IMR-90 (cell line): Measurements from ENCODE around the gene OBP2B. TPM values are rescaled to one million over a fixed set of nuclear protein-coding genes. Genes with fewer than 3 reads are reported as not detected.

Experiments used
- ATAC-seq: fragments of 200-7000 bp; cut with Tn5 transposase; 2 replicates; pipeline ENCODE4 v1.9.1; 2020; ENCODE audit warnings: low read depth, mild to moderate bottlenecking, moderate library complexity
- BruUV-seq: library from RNA; stranded (reverse); fragments of 400-500 nt; replicated peaks from 2 replicates; lab custom pipeline; 2021; lab: Mats Ljungman, UMichigan
- CTCF ChIA-PET: fragments of 300-600 bp; formaldehyde crosslinking; extraction: SDS; loops from one replicate; lab custom pipeline; 2021; ENCODE audit warnings: antibody characterized with exemption; lab: Yijun Ruan, JAX
- POLR2A ChIA-PET: fragments of 300-600 bp; sonication (Branson Sonifier 250); formaldehyde crosslinking; loops from one replicate; lab custom pipeline; 2022; ENCODE audit warnings: antibody characterized with exemption; ENCODE audit not compliant: unreplicated experiment; lab: Charles Lee
- DNase-seq: peaks from one replicate; pipeline ENCODE4 v3.0.0; 2013
- H2AFZ ChIP-seq: replicated peaks from 2 replicates; pipeline ENCODE3; 2013; ENCODE audit warnings: low read length, mild to moderate bottlenecking; ENCODE audit not compliant: poor library complexity
- H2AK5ac ChIP-seq: 2 replicates; pipeline ENCODE4 v1.6.1; 2013; ENCODE audit warnings: low read depth, low read length, inconsistent platforms
- H2AK9ac ChIP-seq: replicated peaks from 2 replicates; pipeline ENCODE3; 2013; ENCODE audit warnings: mild to moderate bottlenecking, low read depth, low read length, moderate library complexity; ENCODE audit not compliant: poor library complexity
- H2BK120ac ChIP-seq: 2 replicates; pipeline ENCODE4 v1.6.1; 2013; ENCODE audit warnings: low read depth, low read length, inconsistent platforms
- H2BK15ac ChIP-seq: 3 replicates; pipeline ENCODE4 v1.6.1; 2013; ENCODE audit warnings: low read depth, low read length, inconsistent platforms
- H2BK20ac ChIP-seq: 2 replicates; pipeline ENCODE4 v1.6.1; 2013; ENCODE audit warnings: low read depth, mild to moderate bottlenecking, inconsistent platforms, low read length, moderate library complexity
- H2BK5ac ChIP-seq: 2 replicates; pipeline ENCODE4 v1.6.1; 2013; ENCODE audit warnings: mild to moderate bottlenecking, low read depth, low read length, inconsistent platforms; ENCODE audit not compliant: poor library complexity, severe bottlenecking
- H3K14ac ChIP-seq: replicated peaks from 2 replicates; pipeline ENCODE4 v1.6.1; 2013; ENCODE audit warnings: low read depth, low read length, inconsistent platforms
- H3K18ac ChIP-seq: 2 replicates; pipeline ENCODE4 v1.6.1; 2013; ENCODE audit warnings: low read depth, low read length, control low read depth
- H3K23ac ChIP-seq: 2 replicates; pipeline ENCODE4 v1.6.1; 2013; ENCODE audit warnings: low read depth, low read length, inconsistent platforms
- H3K27ac ChIP-seq: 2 replicates; pipeline ENCODE4 v1.5.1; 2013; ENCODE audit warnings: mild to moderate bottlenecking, control low read depth, low read length; ENCODE audit not compliant: insufficient read depth
- H3K27me3 ChIP-seq: 2 replicates; pipeline ENCODE4 v1.6.1; 2013; ENCODE audit warnings: low read length; ENCODE audit not compliant: control insufficient read depth, insufficient read depth
- H3K36me3 ChIP-seq: 2 replicates; pipeline ENCODE4 v1.6.1; 2013; ENCODE audit warnings: low read length, mixed read lengths; ENCODE audit not compliant: control insufficient read depth, insufficient read depth
- H3K4ac ChIP-seq: 2 replicates; pipeline ENCODE4 v1.6.1; 2013; ENCODE audit warnings: low read depth, low read length, inconsistent platforms
- H3K4me1 ChIP-seq: 2 replicates; pipeline ENCODE4 v1.6.1; 2013; ENCODE audit warnings: low read length, mixed read lengths; ENCODE audit not compliant: control insufficient read depth, insufficient read depth
- H3K4me2 ChIP-seq: 2 replicates; pipeline ENCODE4 v1.6.1; 2013; ENCODE audit warnings: low read depth, mild to moderate bottlenecking, control low read depth, low read length, moderate library complexity
- H3K4me3 ChIP-seq: 2 replicates; pipeline ENCODE4 v1.5.1; 2013; ENCODE audit warnings: low read depth, mild to moderate bottlenecking, control low read depth, low read length, moderate library complexity; ENCODE audit not compliant: insufficient read depth
- H3K56ac ChIP-seq: 2 replicates; pipeline ENCODE4 v1.6.1; 2013; ENCODE audit warnings: low read length, inconsistent platforms; ENCODE audit not compliant: insufficient read depth; ENCODE audit errors: extremely low read depth
- H3K79me1 ChIP-seq, 2 experiments: 2 replicates each; pipeline ENCODE4 v1.6.1; 2013; ENCODE audit warnings: low read length in 2 of 2, inconsistent platforms in 1 of 2, low read depth in 1 of 2
- H3K9ac ChIP-seq: 2 replicates; pipeline ENCODE4 v1.6.1; 2013; ENCODE audit warnings: low read depth, low read length, control low read depth
- H3K9me1 ChIP-seq: 2 replicates; pipeline ENCODE4 v1.6.1; 2013; ENCODE audit warnings: low read length, inconsistent platforms; ENCODE audit not compliant: insufficient read depth
- H3K9me3 ChIP-seq: 2 replicates; pipeline ENCODE4 v1.6.1; 2013; ENCODE audit warnings: low read length; ENCODE audit not compliant: control insufficient read depth, insufficient read depth
- H4K20me1 ChIP-seq: 2 replicates; pipeline ENCODE4 v1.6.1; 2013; ENCODE audit warnings: low read length, inconsistent platforms; ENCODE audit not compliant: insufficient read depth
- H4K5ac ChIP-seq: 2 replicates; pipeline ENCODE4 v1.6.1; 2013; ENCODE audit warnings: mild to moderate bottlenecking, low read depth, low read length, control low read depth
- H4K8ac ChIP-seq, 2 experiments: 2 replicates each; pipeline ENCODE4 v1.6.1; 2013; ENCODE audit warnings: low read depth in 2 of 2, low read length in 2 of 2, control low read depth in 1 of 2, inconsistent platforms in 1 of 2
- H4K91ac ChIP-seq: 2 replicates; pipeline ENCODE4 v1.6.1; 2013; ENCODE audit warnings: low read depth, low read length, inconsistent platforms; ENCODE audit not compliant: insufficient read depth
- CHD1 ChIP-seq: IDR thresholded peaks from 2 replicates; pipeline ENCODE4 v1.6.1; 2012; ENCODE audit warnings: low read depth, low read length, improper control_type of control experiment
- ELK1 ChIP-seq: fragments of 150-350 bp; IDR thresholded peaks from 2 replicates; pipeline ENCODE4 v1.6.1; 2016; ENCODE audit warnings: low read depth, mild to moderate bottlenecking, low read length, moderate library complexity, borderline replicate concordance
- FOS ChIP-seq: fragments of 150-350 bp; IDR thresholded peaks from 2 replicates; pipeline ENCODE4 v1.6.1; 2016; ENCODE audit warnings: low read depth, low read length
- MAFK ChIP-seq: IDR thresholded peaks from 2 replicates; pipeline ENCODE4 v1.6.1; 2012; ENCODE audit warnings: low read depth, low read length, improper control_type of control experiment
- NFE2L2 ChIP-seq: fragments of 150-350 bp; IDR thresholded peaks from 2 replicates; pipeline ENCODE4 v1.6.1; 2016; ENCODE audit warnings: low read depth, mild to moderate bottlenecking, low read length
- RCOR1 ChIP-seq: IDR thresholded peaks from 2 replicates; pipeline ENCODE4 v1.6.1; 2012; ENCODE audit warnings: mild to moderate bottlenecking, low read length, improper control_type of control experiment; ENCODE audit not compliant: insufficient replicate concordance
- RFX5 ChIP-seq: IDR thresholded peaks from 2 replicates; pipeline ENCODE4 v1.8.0; 2012; ENCODE audit warnings: low read depth, mild to moderate bottlenecking, low read length, moderate library complexity
- WGBS, 2 experiments: methylation state at CpG; one replicate each; pipeline versions ENCODE4 v1.1.5 to v1.1.7; 2013; ENCODE audit warnings: missing lambda C conversion rate in 2 of 2; ENCODE audit not compliant: insufficient read length in 1 of 2; ENCODE audit errors: extremely low coverage in 2 of 2; 5-methylcytosine and 5-hydroxymethylcytosine counted together
- dilution Hi-C: fragments of 300-500 bp; cut with HindIII; formaldehyde crosslinking; loops from one replicate; pipeline ENCODE4 v1.14.3; 2018; ENCODE audit warnings: low sequenced_read_pairs; ENCODE audit not compliant: unreplicated experiment
- in situ Hi-C: fragments of 300-500 bp; cut with MboI; formaldehyde crosslinking; loops from 3 replicates; pipeline ENCODE4 v1.14.3; 2019; ENCODE audit warnings: low sequenced_read_pairs, inconsistent platforms, mixed read lengths
- intact Hi-C: fragments of 100-400 bp; cut with micrococcal nuclease; formaldehyde crosslinking; loops from 2 replicates; pipeline ENCODE4 v1.10.0; 2022
- polyA plus RNA-seq, 3 experiments: library from polyadenylated mRNA; depleted of rRNA; stranded (reverse); fragments of >200 nt; gene quantifications; 2 replicates each; pipeline ENCODE4 v1.2.3, GENCODE V29; 2012; ENCODE audit warnings: low replicate concordance in 1 of 3
- total RNA-seq: library from RNA; depleted of rRNA; stranded (reverse); fragments of >200 nt; gene quantifications from 2 replicates; pipeline ENCODE4 v1.2.3, GENCODE V29; 2012
- TF ChIP-seq, protein P1 (sequence below): conservative IDR thresholded peaks from 2 replicates; pipeline ENCODE4 v1.5.1; 2012; ENCODE audit warnings: mild to moderate bottlenecking, low read depth, low read length, improper control_type of control experiment

Gene OBP2B
- total and polyA plus RNA-seq, 2 of the 4 experiments (the other 2 are of a cell fraction): not detected

- Histone ChIP-seq H2AK5ac (no peak overlapping the region), H2BK15ac (no peak overlapping the region), H3K23ac (no peak overlapping the region), H2BK120ac (no peak overlapping the region), H3K27ac (no peak overlapping the region), H3K4me1 (no peaks in the 10 kb centered on the region), H3K4me3 (no peak overlapping the region), H3K36me3 (no peaks in the 10 kb centered on the region), H4K5ac (no peak overlapping the region), H4K20me1 (no peaks in the 10 kb centered on the region), H3K14ac (no peak overlapping the region), H2BK20ac (no peak overlapping the region), H3K9me1 (no peaks in the 10 kb centered on the region), H3K4me2 (no peak overlapping the region), H2AFZ (no peak overlapping the region), H4K91ac (no peak overlapping the region), H3K9me3 (no peaks in the 10 kb centered on the region), H2AK9ac (no peak overlapping the region), H3K56ac (no peak overlapping the region), H3K79me1 (no peaks in the 10 kb centered on the region), H3K27me3 (peaks cover 21% of the 10 kb centered on the region; the same call in 1 of the 2 replicates), H2BK5ac (no peak overlapping the region), H3K4ac (no peak overlapping the region), H3K18ac (no peak overlapping the region), H4K8ac (no peak overlapping the region), H3K9ac (no peak overlapping the region)
- DNase-seq (no peak), ATAC-seq (no peak)
- TF ChIP-seq, protein P1, sequence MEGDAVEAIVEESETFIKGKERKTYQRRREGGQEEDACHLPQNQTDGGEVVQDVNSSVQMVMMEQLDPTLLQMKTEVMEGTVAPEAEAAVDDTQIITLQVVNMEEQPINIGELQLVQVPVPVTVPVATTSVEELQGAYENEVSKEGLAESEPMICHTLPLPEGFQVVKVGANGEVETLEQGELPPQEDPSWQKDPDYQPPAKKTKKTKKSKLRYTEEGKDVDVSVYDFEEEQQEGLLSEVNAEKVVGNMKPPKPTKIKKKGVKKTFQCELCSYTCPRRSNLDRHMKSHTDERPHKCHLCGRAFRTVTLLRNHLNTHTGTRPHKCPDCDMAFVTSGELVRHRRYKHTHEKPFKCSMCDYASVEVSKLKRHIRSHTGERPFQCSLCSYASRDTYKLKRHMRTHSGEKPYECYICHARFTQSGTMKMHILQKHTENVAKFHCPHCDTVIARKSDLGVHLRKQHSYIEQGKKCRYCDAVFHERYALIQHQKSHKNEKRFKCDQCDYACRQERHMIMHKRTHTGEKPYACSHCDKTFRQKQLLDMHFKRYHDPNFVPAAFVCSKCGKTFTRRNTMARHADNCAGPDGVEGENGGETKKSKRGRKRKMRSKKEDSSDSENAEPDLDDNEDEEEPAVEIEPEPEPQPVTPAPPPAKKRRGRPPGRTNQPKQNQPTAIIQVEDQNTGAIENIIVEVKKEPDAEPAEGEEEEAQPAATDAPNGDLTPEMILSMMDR: no peak
- no peak for TF ChIP-seq NFE2L2
- no peak for TF ChIP-seq CHD1
- no peak for TF ChIP-seq MAFK
- no peak for TF ChIP-seq RCOR1
- TF ChIP-seq ELK1: no peak
- no peak for TF ChIP-seq RFX5
- TF ChIP-seq FOS: no peak
- BruUV-seq: no TSS peak
- POLR2A ChIA-PET: no interaction called here
- in situ Hi-C loops (no loop called here), dilution Hi-C loops (no loop called here), intact Hi-C loops (no loop called here)
- WGBS, 2 experiments: no CpG with 5 or more reads among the region's 10 CpGs
- CTCF ChIA-PET: no interaction called here
These were observed 47.6 kb upstream of the OBP2B start for GRCh38 chr9:133256686-133257091.
